Measurements from ENCODE around the gene DNASE1. TPM values are rescaled to one million over a fixed set of nuclear protein-coding genes. Genes with fewer than 3 reads are reported as not detected.
A peak's percentile ranks its signal among the peaks of the same experiment; 100 is the strongest.

DNASE1 gene
- total and polyA plus RNA-seq, 9 of the 15 experiments (the other 6 are each of a cell fraction or from before 2014, with no cell fraction given), result 0.53 to 10.1 (median 5.9) TPM

DNA sequence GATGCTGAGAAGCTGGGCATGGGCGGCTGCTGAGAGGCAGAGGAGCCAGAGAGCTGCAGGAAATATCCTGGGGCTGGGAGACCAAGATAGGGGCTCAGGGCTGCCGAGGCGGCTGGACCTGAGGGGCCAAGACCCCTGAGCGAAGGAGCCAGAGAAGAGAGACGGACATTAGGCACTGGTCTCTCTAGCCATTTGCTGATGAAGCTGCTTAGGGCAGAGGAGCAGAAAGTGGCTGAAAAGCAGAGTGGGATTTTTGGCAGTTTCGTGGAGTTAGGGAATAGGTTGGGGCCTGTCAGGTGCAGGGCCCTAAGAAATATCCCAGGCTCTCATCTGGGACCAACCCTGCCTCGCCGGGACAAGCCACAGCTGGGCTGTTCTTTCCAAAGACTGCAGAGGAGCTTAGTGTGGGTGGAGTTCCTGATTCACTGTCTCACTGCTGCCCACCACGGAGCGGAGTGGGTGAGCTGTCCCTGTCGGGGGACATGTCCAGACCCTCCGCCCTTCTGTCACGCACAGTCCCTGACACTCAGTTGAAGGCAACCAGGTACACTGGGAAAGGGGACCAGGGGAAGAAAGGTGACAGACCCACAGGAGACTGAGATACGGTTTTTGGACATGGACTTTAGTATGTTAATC, 11.3 kb upstream of the DNASE1 start:
- H3K4me1 ChIP-seq (replicated peaks in 1 of 2; ENCODE audit: control insufficient read depth in 2 of 2, insufficient read depth in 2 of 2, low read length in 2 of 2), result peaks cover 33 to 47% of the 10 kb centered on the region in 2 experiments
- no peak overlapping the region for H3K4me3 ChIP-seq
- intact Hi-C loops (cut with micrococcal nuclease), result no loop called here
- no peaks in the 10 kb centered on the region for H3K36me3 ChIP-seq (ENCODE audit: control insufficient read depth, insufficient read depth, low read length)
- POLR2A ChIA-PET, result interaction anchor here (0.5 to 1.9 kb wide), 6 partner anchors 11 to 286 kb away, joined by 3 to 6 read pairs (median 4); no protein-coding TSS in a partner anchor
- H3K27me3 ChIP-seq (ENCODE audit: control insufficient read depth in 2 of 2, insufficient read depth in 2 of 2, low read length in 2 of 2), result no peaks in the 10 kb centered on the region
- FAIRE-seq (no peak), DNase-seq (ENCODE audit: extremely low read depth in 1 of 4, low spot score in 3 of 4) (peak in 3 of 4 experiments; percentile 8 to 15 (median 12)), ATAC-seq (no peak)
- H3K79me2 ChIP-seq (ENCODE audit: control insufficient read depth, insufficient read depth, low read length), result no peaks in the 10 kb centered on the region
- no peaks in the 10 kb centered on the region for H3K9me1 ChIP-seq (ENCODE audit: control insufficient read depth, insufficient read depth, low read length)
- H2AFZ ChIP-seq (ENCODE audit: low read depth, low read length), result peak overlapping the region; percentile 7; the same call in 1 of the 2 replicates
- CTCF ChIA-PET (ENCODE audit: low intra/inter-chr PET ratio), result no interaction called here
- 58% methylated on average over 14 of the region's 14 CpGs for WGBS (ENCODE audit: insufficient coverage, low coverage, missing lambda C conversion rate)
- peak overlapping the region; percentile 13; the same call in 1 of the 2 replicates for H3K4me2 ChIP-seq (ENCODE audit: insufficient read depth, low read length)
- H3K9me3 ChIP-seq (replicated peaks; ENCODE audit: control insufficient read depth, insufficient read depth, low read depth, low read length), result no peaks in the 10 kb centered on the region
- no peak overlapping the region for H3K27ac ChIP-seq (ENCODE audit: extremely low read depth, low read depth, low read length)
- H3K9ac ChIP-seq (ENCODE audit: insufficient read depth in 1 of 2, low read depth in 2 of 2, low read length in 2 of 2), result peak overlapping the region in 1 of 2 experiments; percentile 82; a peak in 2 of 4 replicates
- in situ Hi-C loops (cut with MboI), result no loop called here
- H4K20me1 ChIP-seq (replicated peaks; ENCODE audit: control insufficient read depth, insufficient read depth, low read length), result no peaks in the 10 kb centered on the region
- no TSS peak for BruUV-seq (replicated peaks)
- TF ChIP-seq FOXM1 (IDR thresholded peaks at IDR 0.05; ENCODE audit: low read depth) (no peak), FOXM1 (CRISPR knock-in tag; IDR thresholded peaks at IDR 0.05; ENCODE audit: low read depth) (no peak), NRF1 (conservative IDR thresholded peaks at IDR 0.05 in 1 of 2, IDR thresholded peaks at IDR 0.05 in 1 of 2) (0 out of 4 replicates have a peak, but pooled peaks of 1 of the 2 experiments have one; percentile 23), JUNB (CRISPR knock-in tag; conservative IDR thresholded peaks at IDR 0.05) (no peak), MCM3 (IDR thresholded peaks at IDR 0.05) (no peak), ZNF134 (CRISPR knock-in tag; conservative IDR thresholded peaks at IDR 0.05) (no peak), NR1H2 (CRISPR knock-in tag; IDR thresholded peaks at IDR 0.05) (no peak), GTF2A2 (tag; IDR thresholded peaks at IDR 0.05) (no peak), ZBTB7A (IDR thresholded peaks at IDR 0.05; ENCODE audit: borderline replicate concordance, control insufficient read depth, low read depth, low read length) (no peak), HIVEP1 (CRISPR knock-in tag; IDR thresholded peaks at IDR 0.05) (no peak), SP1 (CRISPR knock-in tag; IDR thresholded peaks at IDR 0.05) (0 out of 2 replicates have a peak, but pooled peaks have one; percentile 17), KAT2B (IDR thresholded peaks at IDR 0.05; ENCODE audit: low read depth, low read length) (no peak), TEAD4 (IDR thresholded peaks at IDR 0.05; ENCODE audit: low read length) (no peak), TEAD4 (CRISPR knock-in tag; IDR thresholded peaks at IDR 0.05; ENCODE audit: borderline replicate concordance) (no peak), SAFB2 (IDR thresholded peaks at IDR 0.05; ENCODE audit: borderline replicate concordance, low read depth, low read length, severe bottlenecking) (no peak)
- TF ChIP-seq, protein P1, sequence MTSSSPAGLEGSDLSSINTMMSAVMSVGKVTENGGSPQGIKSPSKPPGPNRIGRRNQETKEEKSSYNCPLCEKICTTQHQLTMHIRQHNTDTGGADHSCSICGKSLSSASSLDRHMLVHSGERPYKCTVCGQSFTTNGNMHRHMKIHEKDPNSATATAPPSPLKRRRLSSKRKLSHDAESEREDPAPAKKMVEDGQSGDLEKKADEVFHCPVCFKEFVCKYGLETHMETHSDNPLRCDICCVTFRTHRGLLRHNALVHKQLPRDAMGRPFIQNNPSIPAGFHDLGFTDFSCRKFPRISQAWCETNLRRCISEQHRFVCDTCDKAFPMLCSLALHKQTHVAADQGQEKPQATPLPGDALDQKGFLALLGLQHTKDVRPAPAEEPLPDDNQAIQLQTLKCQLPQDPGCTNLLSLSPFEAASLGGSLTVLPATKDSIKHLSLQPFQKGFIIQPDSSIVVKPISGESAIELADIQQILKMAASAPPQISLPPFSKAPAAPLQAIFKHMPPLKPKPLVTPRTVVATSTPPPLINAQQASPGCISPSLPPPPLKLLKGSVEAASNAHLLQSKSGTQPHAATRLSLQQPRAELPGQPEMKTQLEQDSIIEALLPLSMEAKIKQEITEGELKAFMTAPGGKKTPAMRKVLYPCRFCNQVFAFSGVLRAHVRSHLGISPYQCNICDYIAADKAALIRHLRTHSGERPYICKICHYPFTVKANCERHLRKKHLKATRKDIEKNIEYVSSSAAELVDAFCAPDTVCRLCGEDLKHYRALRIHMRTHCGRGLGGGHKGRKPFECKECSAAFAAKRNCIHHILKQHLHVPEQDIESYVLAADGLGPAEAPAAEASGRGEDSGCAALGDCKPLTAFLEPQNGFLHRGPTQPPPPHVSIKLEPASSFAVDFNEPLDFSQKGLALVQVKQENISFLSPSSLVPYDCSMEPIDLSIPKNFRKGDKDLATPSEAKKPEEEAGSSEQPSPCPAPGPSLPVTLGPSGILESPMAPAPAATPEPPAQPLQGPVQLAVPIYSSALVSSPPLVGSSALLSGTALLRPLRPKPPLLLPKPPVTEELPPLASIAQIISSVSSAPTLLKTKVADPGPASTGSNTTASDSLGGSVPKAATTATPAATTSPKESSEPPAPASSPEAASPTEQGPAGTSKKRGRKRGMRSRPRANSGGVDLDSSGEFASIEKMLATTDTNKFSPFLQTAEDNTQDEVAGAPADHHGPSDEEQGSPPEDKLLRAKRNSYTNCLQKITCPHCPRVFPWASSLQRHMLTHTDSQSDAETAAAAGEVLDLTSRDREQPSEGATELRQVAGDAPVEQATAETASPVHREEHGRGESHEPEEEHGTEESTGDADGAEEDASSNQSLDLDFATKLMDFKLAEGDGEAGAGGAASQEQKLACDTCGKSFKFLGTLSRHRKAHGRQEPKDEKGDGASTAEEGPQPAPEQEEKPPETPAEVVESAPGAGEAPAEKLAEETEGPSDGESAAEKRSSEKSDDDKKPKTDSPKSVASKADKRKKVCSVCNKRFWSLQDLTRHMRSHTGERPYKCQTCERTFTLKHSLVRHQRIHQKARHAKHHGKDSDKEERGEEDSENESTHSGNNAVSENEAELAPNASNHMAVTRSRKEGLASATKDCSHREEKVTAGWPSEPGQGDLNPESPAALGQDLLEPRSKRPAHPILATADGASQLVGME (CRISPR knock-in tag; IDR thresholded peaks at IDR 0.05), result no peak
- TF ChIP-seq, protein P2, sequence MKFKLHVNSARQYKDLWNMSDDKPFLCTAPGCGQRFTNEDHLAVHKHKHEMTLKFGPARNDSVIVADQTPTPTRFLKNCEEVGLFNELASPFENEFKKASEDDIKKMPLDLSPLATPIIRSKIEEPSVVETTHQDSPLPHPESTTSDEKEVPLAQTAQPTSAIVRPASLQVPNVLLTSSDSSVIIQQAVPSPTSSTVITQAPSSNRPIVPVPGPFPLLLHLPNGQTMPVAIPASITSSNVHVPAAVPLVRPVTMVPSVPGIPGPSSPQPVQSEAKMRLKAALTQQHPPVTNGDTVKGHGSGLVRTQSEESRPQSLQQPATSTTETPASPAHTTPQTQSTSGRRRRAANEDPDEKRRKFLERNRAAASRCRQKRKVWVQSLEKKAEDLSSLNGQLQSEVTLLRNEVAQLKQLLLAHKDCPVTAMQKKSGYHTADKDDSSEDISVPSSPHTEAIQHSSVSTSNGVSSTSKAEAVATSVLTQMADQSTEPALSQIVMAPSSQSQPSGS (CRISPR knock-in tag; IDR thresholded peaks at IDR 0.05), result no peak
